HG03521 (cell line): ENCODE results near the gene PEF1.

ENCODE experiments used
- ATAC-seq: cut with Tn5 transposase; IDR thresholded peaks from one replicate; pipeline ENCODE4 v1.9.1; 2021; ENCODE audit warnings: mild to moderate bottlenecking, moderate library complexity; ENCODE audit not compliant: unreplicated experiment

Gene PEF1

GRCh38 chr1:31671561-31672201, 27.0 kb upstream of the PEF1 start:
- ATAC-seq = no peak

GRCh38 chr1:31671147-31671546, 26.5 kb upstream of the PEF1 start:
- ATAC-seq = no peak

GRCh38 chr1:31670593-31670964, 25.9 kb upstream of the PEF1 start:
- ATAC-seq = no peak

GRCh38 chr1:31669786-31670592, 25.3 kb upstream of the PEF1 start:
- no peak for ATAC-seq

GRCh38 chr1:31669433-31669785, 24.7 kb upstream of the PEF1 start:
- no peak for ATAC-seq

- no peak for ATAC-seq
These were observed 23.7 kb upstream of the PEF1 start for GRCh38 chr1:31668303-31668883.

- ATAC-seq = no peak
These were observed 22.5 kb upstream of the PEF1 start for GRCh38 chr1:31667065-31667785.

- ATAC-seq = no peak
These were observed 21.7 kb upstream of the PEF1 start for GRCh38 chr1:31666263-31666963.

- no peak for ATAC-seq
These were observed 20.7 kb upstream of the PEF1 start for GRCh38 chr1:31665234-31665878.

- no peak for ATAC-seq
These were observed 19.9 kb upstream of the PEF1 start for GRCh38 chr1:31664528-31664927.

GRCh38 chr1:31663622-31664452, 19.2 kb upstream of the PEF1 start:
- ATAC-seq = no peak

- ATAC-seq = no peak
These were observed 17.8 kb upstream of the PEF1 start for GRCh38 chr1:31662463-31662862.

- ATAC-seq = no peak
These were observed 17.2 kb upstream of the PEF1 start for GRCh38 chr1:31661856-31662255.

- no peak for ATAC-seq
These were observed 16.3 kb upstream of the PEF1 start for GRCh38 chr1:31660871-31661455.

GRCh38 chr1:31659889-31660288, 15.2 kb upstream of the PEF1 start:
- no peak for ATAC-seq

GRCh38 chr1:31658721-31659120, 14.0 kb upstream of the PEF1 start:
- ATAC-seq = no peak

GRCh38 chr1:31657972-31658510, 13.4 kb upstream of the PEF1 start:
- ATAC-seq = no peak

- no peak for ATAC-seq
These were observed 12.5 kb upstream of the PEF1 start for GRCh38 chr1:31657020-31657804.
